Spinal cord (tissue), 10 donors: ENCODE results near the gene SIN3A. TPM values are rescaled to one million over a fixed set of nuclear protein-coding genes. Genes with fewer than 3 reads are reported as not detected.

Experiments
- DNase-seq, 6 donors: peaks; one replicate each; pipeline versions ENCODE4 v3.0.0 to v3.0.0-alpha.2; 2013 to 2015; ENCODE audit warnings: low spot score in 6 of 6, low read depth in 4 of 6
- H3K27ac ChIP-seq: one replicate; pipeline ENCODE4 v1.5.1; 2013; ENCODE audit warnings: low read depth, low read length, control low read depth
- H3K27me3 ChIP-seq: one replicate; pipeline ENCODE4 v1.6.1; 2013; ENCODE audit warnings: low read length; ENCODE audit not compliant: control insufficient read depth, insufficient read depth
- H3K36me3 ChIP-seq: one replicate; pipeline ENCODE4 v1.6.1; 2013; ENCODE audit warnings: low read length; ENCODE audit not compliant: control insufficient read depth, insufficient read depth
- H3K4me1 ChIP-seq: one replicate; pipeline ENCODE4 v1.6.1; 2013; ENCODE audit warnings: low read length; ENCODE audit not compliant: control insufficient read depth, insufficient read depth
- H3K4me3 ChIP-seq: one replicate; pipeline ENCODE4 v1.5.1; 2013; ENCODE audit warnings: low read depth, low read length, control low read depth
- H3K9me3 ChIP-seq: one replicate; pipeline ENCODE4 v1.6.1; 2013; ENCODE audit warnings: low read length; ENCODE audit not compliant: control insufficient read depth, insufficient read depth
- WGBS: methylation state at CpG from one replicate; pipeline ENCODE4 v1.1.5; 2013; ENCODE audit warnings: missing lambda C conversion rate; ENCODE audit not compliant: insufficient coverage; 5-methylcytosine and 5-hydroxymethylcytosine counted together
- polyA plus RNA-seq, 2 donors: library from polyadenylated mRNA; unstranded; fragments of 120-200 nt; gene quantifications; one replicate each; pipeline ENCODE4 v1.2.1, GENCODE V29; 2013; ENCODE audit not compliant: insufficient read length in 2 of 2
- total RNA-seq, 2 donors: library from RNA; depleted of rRNA in 1 of 2; stranded (reverse); fragments of 120-200 nt in 1 of 2; fragments of >200 nt in 1 of 2; gene quantifications; one replicate each; pipeline versions ENCODE4 v1.2.3 to v1.2.4, GENCODE V29; 2013 to 2014
- donor health status: healthy.

Gene SIN3A
- total and polyA plus RNA-seq, 4 donors = 32.6 to 40.6 (median 36.1) TPM

GRCh38 chr15:75460646-75461045 lies 9.2 kb upstream of the SIN3A start:
- Histone ChIP-seq H3K27ac (no peak overlapping the region), H3K4me3 (no peak overlapping the region), H3K4me1 (peaks cover 6% of the 10 kb centered on the region), H3K36me3 (no peaks in the 10 kb centered on the region), H3K9me3 (no peaks in the 10 kb centered on the region), H3K27me3 (no peaks in the 10 kb centered on the region)
- 95% methylated on average over 3 of the region's 4 CpGs for WGBS
- DNase-seq = no peak

- 100% methylated on average over 1 of the region's 1 CpG for WGBS
- H3K4me3 ChIP-seq = no peak overlapping the region
- no peaks in the 10 kb centered on the region for H3K9me3 ChIP-seq
- no peak for DNase-seq
- H3K36me3 ChIP-seq = no peaks in the 10 kb centered on the region
- H3K27me3 ChIP-seq = no peaks in the 10 kb centered on the region
- peaks cover 7% of the 10 kb centered on the region for H3K4me1 ChIP-seq
- no peak overlapping the region for H3K27ac ChIP-seq
These were observed 8.1 kb upstream of the SIN3A start for GRCh38 chr15:75459581-75459980.

GRCh38 chr15:75456710-75457109 lies 5.2 kb upstream of the SIN3A start:
- peak in 1 of 6 donors; percentile 5 for DNase-seq
- H3K27ac ChIP-seq = peak overlapping the region; percentile 98
- H3K9me3 ChIP-seq = no peaks in the 10 kb centered on the region
- H3K4me1 ChIP-seq = peaks cover 27% of the 10 kb centered on the region
- H3K4me3 ChIP-seq = peak overlapping the region; percentile 96
- H3K27me3 ChIP-seq = no peaks in the 10 kb centered on the region
- no peaks in the 10 kb centered on the region for H3K36me3 ChIP-seq
- WGBS = 48% methylated on average over 4 of the region's 6 CpGs

- H3K27ac ChIP-seq = peak overlapping the region; percentile 98
- DNase-seq = peak in 1 of 6 donors; percentile 4
- H3K36me3 ChIP-seq = no peaks in the 10 kb centered on the region
- WGBS = 3% methylated on average over 15 of the region's 24 CpGs
- H3K9me3 ChIP-seq = no peaks in the 10 kb centered on the region
- H3K4me3 ChIP-seq = peak overlapping the region; percentile 96
- no peaks in the 10 kb centered on the region for H3K27me3 ChIP-seq
- peaks cover 27% of the 10 kb centered on the region for H3K4me1 ChIP-seq
These were observed 4.6 kb upstream of the SIN3A start for GRCh38 chr15:75455982-75456531.

- 0% methylated on average over 39 of the region's 48 CpGs for WGBS
- H3K4me3 ChIP-seq = peak overlapping the region; percentile 96
These were observed 4.0 kb upstream of the SIN3A start for GRCh38 chr15:75455424-75455981.

GRCh38 chr15:75454471-75455378 lies 3.2 kb upstream of the SIN3A start:
- Histone ChIP-seq H3K36me3 (no peaks in the 10 kb centered on the region), H3K9me3 (no peaks in the 10 kb centered on the region), H3K4me1 (peaks cover 35% of the 10 kb centered on the region), H3K27me3 (no peaks in the 10 kb centered on the region), H3K27ac (peak overlapping the region; percentile 98), H3K4me3 (peak overlapping the region; percentile 96)
- WGBS = 0% methylated on average over 101 of the region's 116 CpGs
- peak in 2 of 6 donors; percentile 43 to 62 for DNase-seq

More at GRCh38 chr15:75455424-75455981, 4.0 kb upstream of the SIN3A start:
- H3K27ac ChIP-seq = peak overlapping the region; percentile 98
- no peaks in the 10 kb centered on the region for H3K9me3 ChIP-seq
- no peaks in the 10 kb centered on the region for H3K27me3 ChIP-seq
- peak; percentile 74 to 96 (median 84) for DNase-seq
- peaks cover 28% of the 10 kb centered on the region for H3K4me1 ChIP-seq
- H3K36me3 ChIP-seq = no peaks in the 10 kb centered on the region

GRCh38 chr15:75453703-75454470 lies 2.4 kb upstream of the SIN3A start:
- H3K27ac ChIP-seq = peak overlapping the region; percentile 98
- 0% methylated on average over 52 of the region's 57 CpGs for WGBS

GRCh38 chr15:75452865-75453702 lies 1.6 kb upstream of the SIN3A start:
- under 1% methylated on average over 38 of the region's 38 CpGs for whole genome bisulfite sequencing
- Histone ChIP-seq H3K4me1 (peaks cover 37% of the 10 kb centered on the region), H3K27me3 (no peaks in the 10 kb centered on the region), H3K27ac (peak overlapping the region; percentile 98), H3K9me3 (no peaks in the 10 kb centered on the region), H3K4me3 (peak overlapping the region; percentile 96), H3K36me3 (no peaks in the 10 kb centered on the region)
- peak in 3 of 6 donors; percentile 8 to 58 (median 10) for DNase-seq

More at GRCh38 chr15:75453703-75454470, 2.4 kb upstream of the SIN3A start:
- Histone ChIP-seq H3K36me3 (no peaks in the 10 kb centered on the region), H3K4me3 (peak overlapping the region; percentile 96), H3K9me3 (no peaks in the 10 kb centered on the region), H3K4me1 (peaks cover 37% of the 10 kb centered on the region), H3K27me3 (no peaks in the 10 kb centered on the region)
- peak; percentile 99 to 100 (median 100) for DNase-seq
